SU-DHL-6 (cell line): Measurements from ENCODE around the gene PINK1.

Experiments used
- CTCF ChIP-seq: fragments of 200-600 bp; sonication (generic); IDR thresholded peaks from one replicate; pipeline ENCODE4 v1.5.1; 2017; ENCODE audit warnings: antibody characterized with exemption, mild to moderate bottlenecking, low read length, moderate library complexity; ENCODE audit not compliant: insufficient read depth, poor library complexity, severe bottlenecking
- EZH2phosphoT487 ChIP-seq: fragments of 200-600 bp; sonication (generic), shearing (Covaris generic); conservative IDR thresholded peaks from 2 replicates; pipeline ENCODE4 v1.6.1; 2018; ENCODE audit warnings: mild to moderate bottlenecking, antibody characterized with exemption, low read length, moderate library complexity, mixed read lengths

GRCh38 chr1:20610970-20611369 is 22.3 kb upstream of the PINK1 start:
- TF ChIP-seq CTCF (no peak), EZH2phosphoT487 (no peak)
